ENCODE results near the gene MTUS2.

The MTUS2 gene

DNA sequence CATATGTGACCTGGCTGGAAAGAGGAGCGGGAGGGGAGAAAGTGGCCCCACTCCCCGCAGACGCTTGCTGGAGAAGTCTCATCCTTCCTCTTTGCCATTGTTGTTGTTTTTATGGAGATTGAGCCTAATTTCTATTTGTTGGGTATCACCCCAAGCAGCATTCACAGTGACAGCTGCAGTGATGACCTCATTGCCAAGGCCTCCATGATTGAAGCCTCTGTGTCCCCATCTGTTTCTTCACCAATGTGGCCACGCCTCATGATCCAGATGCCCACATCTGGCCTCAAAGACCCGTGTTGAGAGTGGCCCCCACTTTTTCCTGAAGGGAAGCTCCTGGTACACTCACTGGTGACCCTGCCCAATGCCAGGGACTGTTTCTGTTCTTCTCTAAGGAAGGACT is 621.2 kb downstream of the MTUS2 start:
- Histone ChIP-seq H3K4me1 (ENCODE audit: insufficient read depth, low read length, poor library complexity, severe bottlenecking) (no peaks in the 10 kb centered on the region), H3K36me3 (ENCODE audit: insufficient read depth, low read length) (no peaks in the 10 kb centered on the region)

DNA sequence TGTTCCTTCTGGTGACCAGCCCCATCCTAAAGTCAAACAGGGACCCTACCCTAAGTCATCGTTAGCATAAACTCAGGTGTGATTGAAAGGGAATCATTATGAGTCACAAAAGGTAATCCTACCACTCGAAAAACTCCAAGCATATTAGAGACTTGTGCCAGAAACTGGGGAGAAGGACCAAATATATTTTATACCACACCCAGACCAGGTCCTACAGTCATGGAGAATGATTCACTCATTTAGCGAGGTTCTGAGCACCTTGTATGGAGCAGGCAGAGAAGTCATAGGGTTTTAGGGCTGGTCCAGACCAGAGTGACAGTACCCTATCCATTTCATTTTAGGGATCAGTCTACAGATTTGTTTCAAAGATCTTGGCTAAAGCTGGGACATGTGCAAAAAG is 625.9 kb downstream of the MTUS2 start:
- Histone ChIP-seq H3K4me2 (ENCODE audit: low read depth, low read length, poor library complexity, severe bottlenecking) (no peak overlapping the region), H3K4me1 (ENCODE audit: insufficient read depth, low read length, poor library complexity, severe bottlenecking) (no peaks in the 10 kb centered on the region), H3K9me2 (replicated peaks; ENCODE audit: low read depth, low read length) (no peaks in the 10 kb centered on the region), H3K4me3 (ENCODE audit: low read length, poor library complexity, severe bottlenecking) (no peak overlapping the region), H3K36me3 (ENCODE audit: insufficient read depth, low read length) (no peaks in the 10 kb centered on the region), H2AFZ (ENCODE audit: low read length) (no peak overlapping the region), H3K9ac (ENCODE audit: low read depth, low read length, poor library complexity, severe bottlenecking) (no peak overlapping the region), H3K27me3 (ENCODE audit: insufficient read depth, low read length, poor library complexity, severe bottlenecking) (no peaks in the 10 kb centered on the region), H3F3A (ENCODE audit: low read depth) (no peaks in the 10 kb centered on the region), H3K79me2 (ENCODE audit: insufficient read depth, low read length) (no peaks in the 10 kb centered on the region), H3K9me3 (ENCODE audit: insufficient read depth, low read depth, low read length) (no peaks in the 10 kb centered on the region), H4K20me1 (ENCODE audit: insufficient read depth, low read length, poor library complexity, severe bottlenecking) (no peaks in the 10 kb centered on the region)
- TF ChIP-seq, protein P1, sequence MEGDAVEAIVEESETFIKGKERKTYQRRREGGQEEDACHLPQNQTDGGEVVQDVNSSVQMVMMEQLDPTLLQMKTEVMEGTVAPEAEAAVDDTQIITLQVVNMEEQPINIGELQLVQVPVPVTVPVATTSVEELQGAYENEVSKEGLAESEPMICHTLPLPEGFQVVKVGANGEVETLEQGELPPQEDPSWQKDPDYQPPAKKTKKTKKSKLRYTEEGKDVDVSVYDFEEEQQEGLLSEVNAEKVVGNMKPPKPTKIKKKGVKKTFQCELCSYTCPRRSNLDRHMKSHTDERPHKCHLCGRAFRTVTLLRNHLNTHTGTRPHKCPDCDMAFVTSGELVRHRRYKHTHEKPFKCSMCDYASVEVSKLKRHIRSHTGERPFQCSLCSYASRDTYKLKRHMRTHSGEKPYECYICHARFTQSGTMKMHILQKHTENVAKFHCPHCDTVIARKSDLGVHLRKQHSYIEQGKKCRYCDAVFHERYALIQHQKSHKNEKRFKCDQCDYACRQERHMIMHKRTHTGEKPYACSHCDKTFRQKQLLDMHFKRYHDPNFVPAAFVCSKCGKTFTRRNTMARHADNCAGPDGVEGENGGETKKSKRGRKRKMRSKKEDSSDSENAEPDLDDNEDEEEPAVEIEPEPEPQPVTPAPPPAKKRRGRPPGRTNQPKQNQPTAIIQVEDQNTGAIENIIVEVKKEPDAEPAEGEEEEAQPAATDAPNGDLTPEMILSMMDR (conservative IDR thresholded peaks at IDR 0.05; ENCODE audit: low read length), result no peak
- TF ChIP-seq EZH2phosphoT487 (IDR thresholded peaks at IDR 0.05; ENCODE audit: borderline replicate concordance), result no peak

More for the DNA sequence above, 621.2 kb downstream of the MTUS2 start:
- H3K27me3 ChIP-seq (ENCODE audit: insufficient read depth, low read length, poor library complexity, severe bottlenecking), result no peaks in the 10 kb centered on the region
- H3K9ac ChIP-seq (ENCODE audit: low read depth, low read length, poor library complexity, severe bottlenecking), result no peak overlapping the region
- H3K4me2 ChIP-seq (ENCODE audit: low read depth, low read length, poor library complexity, severe bottlenecking), result no peak overlapping the region
- H3F3A ChIP-seq (ENCODE audit: low read depth), result no peaks in the 10 kb centered on the region
- no peaks in the 10 kb centered on the region for H4K20me1 ChIP-seq (ENCODE audit: insufficient read depth, low read length, poor library complexity, severe bottlenecking)
- no peaks in the 10 kb centered on the region for H3K9me2 ChIP-seq (replicated peaks; ENCODE audit: low read depth, low read length)
- H3K79me2 ChIP-seq (ENCODE audit: insufficient read depth, low read length), result no peaks in the 10 kb centered on the region
- no peak overlapping the region for H3K4me3 ChIP-seq (ENCODE audit: low read length, poor library complexity, severe bottlenecking)
- no peak overlapping the region for H2AFZ ChIP-seq (ENCODE audit: low read length)
- no peak for TF ChIP-seq EZH2phosphoT487 (IDR thresholded peaks at IDR 0.05; ENCODE audit: borderline replicate concordance)
- TF ChIP-seq, protein P1 (conservative IDR thresholded peaks at IDR 0.05; ENCODE audit: low read length), result no peak
- H3K9me3 ChIP-seq (ENCODE audit: insufficient read depth, low read depth, low read length), result no peaks in the 10 kb centered on the region

DNA sequence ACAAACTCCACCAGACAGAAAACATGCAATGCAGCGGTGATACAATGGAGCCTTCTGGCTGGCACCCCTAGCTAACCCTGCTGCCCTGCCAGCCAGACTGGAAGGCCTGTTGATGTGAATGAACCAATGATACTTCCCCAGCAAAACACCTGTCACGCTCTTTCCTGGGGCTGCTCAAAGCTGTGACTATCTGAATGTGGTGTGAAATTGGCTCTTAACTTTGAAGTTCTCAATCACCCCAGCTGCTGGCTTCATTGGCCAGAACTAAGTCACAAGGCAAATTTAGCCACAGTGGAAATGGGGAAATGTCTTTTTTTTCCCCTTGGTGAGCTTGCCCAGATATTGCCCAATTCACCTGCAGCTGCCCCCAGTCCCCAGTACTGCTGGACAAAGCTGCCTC is 628.0 kb downstream of the MTUS2 start:
- H3K9ac ChIP-seq (ENCODE audit: low read depth, low read length, poor library complexity, severe bottlenecking), result no peak overlapping the region

More for the DNA sequence above, 628.0 kb downstream of the MTUS2 start:
- Histone ChIP-seq H3K4me3 (ENCODE audit: low read length, poor library complexity, severe bottlenecking) (no peak overlapping the region), H4K20me1 (ENCODE audit: insufficient read depth, low read length, poor library complexity, severe bottlenecking) (no peaks in the 10 kb centered on the region), H3K4me1 (ENCODE audit: insufficient read depth, low read length, poor library complexity, severe bottlenecking) (no peaks in the 10 kb centered on the region), H3F3A (ENCODE audit: low read depth) (no peaks in the 10 kb centered on the region), H3K27me3 (ENCODE audit: insufficient read depth, low read length, poor library complexity, severe bottlenecking) (no peaks in the 10 kb centered on the region), H3K79me2 (ENCODE audit: insufficient read depth, low read length) (no peaks in the 10 kb centered on the region), H3K36me3 (ENCODE audit: insufficient read depth, low read length) (no peaks in the 10 kb centered on the region), H3K9me3 (ENCODE audit: insufficient read depth, low read depth, low read length) (no peaks in the 10 kb centered on the region), H3K4me2 (ENCODE audit: low read depth, low read length, poor library complexity, severe bottlenecking) (no peak overlapping the region), H3K9me2 (replicated peaks; ENCODE audit: low read depth, low read length) (no peaks in the 10 kb centered on the region), H2AFZ (ENCODE audit: low read length) (no peak overlapping the region)
- no peak for TF ChIP-seq EZH2phosphoT487 (IDR thresholded peaks at IDR 0.05; ENCODE audit: borderline replicate concordance)
- TF ChIP-seq, protein P1 (conservative IDR thresholded peaks at IDR 0.05; ENCODE audit: low read length), result no peak
